ENCODE results near the gene RRBP1.
A peak's percentile ranks its signal among the peaks of the same experiment; 100 is the strongest.

RRBP1 gene

GRCh38 chr20:17636523-17637412, 45.3 kb downstream of the RRBP1 start:
- no peak for DNase-seq (ENCODE audit: low spot score)

- DNase-seq (ENCODE audit: low spot score) = peak; percentile 21
Observed at GRCh38 chr20:17635332-17636244, 46.5 kb downstream of the RRBP1 start.

- DNase-seq (ENCODE audit: low spot score) = no peak
Observed at GRCh38 chr20:17634661-17635331, 47.2 kb downstream of the RRBP1 start.

- no peak for DNase-seq (ENCODE audit: low spot score)
Observed at GRCh38 chr20:17633850-17634500, 48.1 kb downstream of the RRBP1 start.

GRCh38 chr20:17633221-17633849, 48.7 kb downstream of the RRBP1 start:
- no peak for DNase-seq (ENCODE audit: low spot score)

GRCh38 chr20:17631576-17632319, 50.3 kb downstream of the RRBP1 start:
- no peak for DNase-seq (ENCODE audit: low spot score)

- no peak for DNase-seq (ENCODE audit: low spot score)
Observed at GRCh38 chr20:17630806-17631195, 51.2 kb downstream of the RRBP1 start.

- DNase-seq (ENCODE audit: low spot score) = no peak
Observed at GRCh38 chr20:17630151-17630805, 51.8 kb downstream of the RRBP1 start.

GRCh38 chr20:17629678-17630089, 52.4 kb downstream of the RRBP1 start:
- no peak for DNase-seq (ENCODE audit: low spot score)

GRCh38 chr20:17629025-17629424, 53.0 kb downstream of the RRBP1 start:
- no peak for DNase-seq (ENCODE audit: low spot score)

- DNase-seq (ENCODE audit: low spot score) = no peak
Observed at GRCh38 chr20:17628101-17628841, 53.8 kb downstream of the RRBP1 start.

- DNase-seq (ENCODE audit: low spot score) = no peak
Observed at GRCh38 chr20:17627101-17627955, 54.7 kb downstream of the RRBP1 start.

GRCh38 chr20:17626217-17627007, 55.6 kb downstream of the RRBP1 start:
- DNase-seq (ENCODE audit: low spot score) = no peak

- no peak for DNase-seq (ENCODE audit: low spot score)
Observed at GRCh38 chr20:17625246-17626051, 56.6 kb downstream of the RRBP1 start.

- DNase-seq (ENCODE audit: low spot score) = no peak
Observed at GRCh38 chr20:17624551-17625245, 57.3 kb downstream of the RRBP1 start.

- DNase-seq (ENCODE audit: low spot score) = no peak
Observed at GRCh38 chr20:17624070-17624469, 58.0 kb downstream of the RRBP1 start.
